Sigmoid colon (tissue), 4 donors: Measurements from ENCODE around the gene HDAC2.

Experiments
- CTCF ChIP-seq, 4 experiments: fragments of 450-650 bp in 3 of 4; fragments of 200-600 bp in 1 of 4; IDR thresholded peaks; one replicate each; pipeline ENCODE4 v1.5.1; 2016 to 2019; ENCODE audit warnings: antibody characterized with exemption in 4 of 4, mild to moderate bottlenecking in 3 of 4, moderate library complexity in 2 of 4
- EP300 ChIP-seq, 4 donors: sonication (generic); formaldehyde crosslinking; IDR thresholded peaks; one replicate each; pipeline ENCODE4 v1.6.1; 2017; ENCODE audit warnings: antibody characterized with exemption in 4 of 4
- POLR2A ChIP-seq, 2 donors: fragments of 450-650 bp; IDR thresholded peaks; one replicate each; pipeline ENCODE4 v1.6.1; 2016; ENCODE audit warnings: antibody characterized with exemption in 2 of 2, mild to moderate bottlenecking in 2 of 2, moderate library complexity in 2 of 2

GRCh38 chr6:113970805-113971676 is at the start of gene HDAC2:
- TF ChIP-seq CTCF (IDR thresholded peaks at IDR 0.05) (no peak), POLR2A (IDR thresholded peaks at IDR 0.05) (peak; percentile 17 to 23), EP300 (IDR thresholded peaks at IDR 0.05) (no peak)
